ENCODE measurements around the gene CAV3.

The CAV3 gene

GRCh38 chr3:8780279-8780678 lies 46.7 kb downstream of the CAV3 start:
- H3K4me2 ChIP-seq = no peak overlapping the region
- no peaks in the 10 kb centered on the region for H3K36me3 ChIP-seq
- H3K4me1 ChIP-seq = no peaks in the 10 kb centered on the region
- no peaks in the 10 kb centered on the region for H3K27me3 ChIP-seq
- H3K9me3 ChIP-seq = no peaks in the 10 kb centered on the region
- no peak overlapping the region for H3K4me3 ChIP-seq
- no peaks in the 10 kb centered on the region for H4K20me1 ChIP-seq
- no peak overlapping the region for H3K27ac ChIP-seq
- no peak overlapping the region for H3K9ac ChIP-seq
- no peak for TF ChIP-seq Cebpa-rat (IDR thresholded peaks at IDR 0.05)

- Histone ChIP-seq H3K4me2 (no peak overlapping the region), H3K27me3 (no peaks in the 10 kb centered on the region), H3K36me3 (no peaks in the 10 kb centered on the region), H3K4me3 (no peak overlapping the region), H4K20me1 (no peaks in the 10 kb centered on the region), H3K9ac (no peak overlapping the region), H3K4me1 (no peaks in the 10 kb centered on the region), H3K9me3 (peaks cover 6% of the 10 kb centered on the region), H3K27ac (no peak overlapping the region)
- TF ChIP-seq Cebpa-rat (IDR thresholded peaks at IDR 0.05) = no peak
Measured at GRCh38 chr3:8784676-8785435, 51.3 kb downstream of the CAV3 start.

GRCh38 chr3:8790529-8790928 lies 56.9 kb downstream of the CAV3 start:
- no peak for TF ChIP-seq Cebpa-rat (IDR thresholded peaks at IDR 0.05)

GRCh38 chr3:8793242-8793641 lies 59.6 kb downstream of the CAV3 start:
- Histone ChIP-seq H3K27ac (no peak overlapping the region), H3K9me3 (peaks cover 8% of the 10 kb centered on the region), H3K4me2 (no peak overlapping the region), H3K36me3 (no peaks in the 10 kb centered on the region), H3K27me3 (no peaks in the 10 kb centered on the region), H3K4me3 (no peak overlapping the region), H3K4me1 (no peaks in the 10 kb centered on the region), H3K9ac (no peak overlapping the region), H4K20me1 (no peaks in the 10 kb centered on the region)
- TF ChIP-seq Cebpa-rat (IDR thresholded peaks at IDR 0.05) = no peak

More at GRCh38 chr3:8790529-8790928, 56.9 kb downstream of the CAV3 start:
- Histone ChIP-seq H3K9me3 (peaks cover 8% of the 10 kb centered on the region), H3K36me3 (no peaks in the 10 kb centered on the region), H3K27me3 (no peaks in the 10 kb centered on the region), H3K4me3 (no peak overlapping the region), H3K9ac (no peak overlapping the region), H4K20me1 (no peaks in the 10 kb centered on the region), H3K4me1 (no peaks in the 10 kb centered on the region), H3K4me2 (no peak overlapping the region), H3K27ac (no peak overlapping the region)

- TF ChIP-seq Cebpa-rat (IDR thresholded peaks at IDR 0.05) = no peak
- Histone ChIP-seq H3K9me3 (peaks cover 8% of the 10 kb centered on the region), H3K4me1 (no peaks in the 10 kb centered on the region), H3K4me3 (no peak overlapping the region), H3K4me2 (no peak overlapping the region), H3K27me3 (no peaks in the 10 kb centered on the region), H3K9ac (no peak overlapping the region), H3K36me3 (no peaks in the 10 kb centered on the region), H3K27ac (no peak overlapping the region), H4K20me1 (no peaks in the 10 kb centered on the region)
Measured at GRCh38 chr3:8794247-8794646, 60.6 kb downstream of the CAV3 start.
